Islet of Langerhans (tissue), 1 donor: ENCODE data around the gene IGFBP2.

ENCODE experiments used
- FAIRE-seq: peaks from one replicate; lab custom pipeline; 2011; peaks lifted over from hg19 to GRCh38; lab: Jason Lieb, UNC

The IGFBP2 gene

GRCh38 chr2:216687111-216687510, 53.9 kb downstream of the IGFBP2 start:
- no peak for FAIRE-seq

- no peak for FAIRE-seq
Observed at GRCh38 chr2:216687646-216688045, 54.4 kb downstream of the IGFBP2 start.

- no peak for FAIRE-seq
Observed at GRCh38 chr2:216688731-216689340, 55.6 kb downstream of the IGFBP2 start.

- no peak for FAIRE-seq
Observed at GRCh38 chr2:216689397-216689796, 56.2 kb downstream of the IGFBP2 start.

DNA sequence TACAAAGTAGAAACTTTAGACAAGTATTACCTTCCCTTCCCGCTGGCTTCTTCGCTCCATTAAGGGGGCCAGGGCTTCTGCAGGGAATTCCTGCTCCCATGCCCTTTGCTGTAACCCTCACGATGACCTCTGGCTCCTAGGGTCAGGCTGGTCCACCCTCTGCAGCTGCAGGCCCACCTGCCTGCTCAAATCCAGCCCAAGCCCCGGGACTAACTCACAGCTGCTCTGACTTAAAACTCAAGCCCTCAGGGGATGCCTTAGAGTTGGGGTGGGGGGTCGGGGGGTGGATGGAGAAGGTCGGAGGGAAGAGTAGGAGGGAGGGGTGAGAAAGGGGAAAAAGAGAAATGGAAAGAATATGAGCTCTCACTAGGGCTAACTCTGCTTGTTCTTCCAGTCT, 57.2 kb downstream of the IGFBP2 start:
- FAIRE-seq, result no peak

GRCh38 chr2:216690853-216691741, 57.9 kb downstream of the IGFBP2 start:
- FAIRE-seq, result peak; percentile 41

- FAIRE-seq, result no peak
Observed at GRCh38 chr2:216692636-216693413, 59.6 kb downstream of the IGFBP2 start.

- no peak for FAIRE-seq
Observed at GRCh38 chr2:216693414-216694080, 60.3 kb downstream of the IGFBP2 start.

DNA sequence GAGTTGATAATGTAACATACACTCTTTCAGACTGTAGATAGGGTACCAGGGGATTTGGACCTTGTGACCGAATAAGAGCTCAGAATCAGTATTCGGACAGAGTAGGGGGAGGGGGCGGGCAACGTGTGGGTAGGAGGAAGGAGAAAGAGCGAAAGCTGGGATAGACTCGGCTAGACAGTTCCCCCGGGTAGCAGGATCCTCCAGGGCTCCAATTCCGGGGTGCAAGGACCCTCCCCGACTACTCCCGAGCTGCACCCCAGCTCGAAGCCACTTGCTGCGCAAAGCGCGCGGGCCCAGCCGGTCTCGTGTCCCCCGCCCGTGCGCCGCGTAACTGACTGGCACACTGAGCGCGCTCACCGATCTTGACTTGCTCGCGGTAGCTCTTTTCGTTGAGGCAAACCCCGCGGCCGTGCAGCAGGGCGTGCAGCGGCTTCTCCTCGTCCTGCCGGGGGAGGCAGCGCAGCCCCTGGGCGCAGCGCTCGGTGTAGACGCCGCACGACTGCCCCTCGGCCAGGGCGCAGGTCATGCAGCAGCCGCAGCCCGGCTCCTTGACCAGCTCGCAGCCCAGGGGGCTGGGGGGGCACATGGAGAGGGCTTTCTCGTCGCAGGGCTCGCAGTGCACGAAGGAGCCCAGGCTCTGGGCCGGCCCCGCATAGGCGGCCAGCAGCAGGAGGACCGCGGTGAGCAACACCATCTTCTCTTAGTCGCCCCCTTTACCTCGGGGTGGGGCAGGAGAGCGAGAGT, 61.0 kb downstream of the IGFBP2 start:
- no peak for FAIRE-seq

DNA sequence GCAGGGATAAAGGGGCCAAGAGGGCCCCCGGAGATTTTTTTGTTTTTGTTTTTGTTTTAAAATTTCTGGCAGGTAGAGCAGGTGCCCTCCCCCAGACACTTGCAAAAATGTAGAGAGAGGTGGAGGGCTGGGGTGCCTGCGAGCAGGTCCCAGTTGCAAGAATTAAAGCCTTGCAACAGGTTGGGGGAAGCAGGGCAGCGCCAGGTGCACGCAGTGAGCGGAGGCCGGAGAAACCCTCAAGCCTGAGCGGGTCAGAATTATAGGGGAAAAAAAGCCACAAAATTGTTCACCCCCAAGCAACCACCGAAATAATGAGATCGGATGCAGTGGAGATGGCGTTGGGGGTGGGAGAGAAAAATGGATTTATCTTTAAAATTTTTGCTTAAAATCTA, 61.6 kb downstream of the IGFBP2 start:
- no peak for FAIRE-seq

- no peak for FAIRE-seq
Observed at GRCh38 chr2:216695401-216695821, 62.2 kb downstream of the IGFBP2 start, which contains the start of gene IGFBP5. Gene IGFBP5 (minus strand): TSS chr2:216695549. CDS start chr2:216694775, 774 bp downstream.

DNA sequence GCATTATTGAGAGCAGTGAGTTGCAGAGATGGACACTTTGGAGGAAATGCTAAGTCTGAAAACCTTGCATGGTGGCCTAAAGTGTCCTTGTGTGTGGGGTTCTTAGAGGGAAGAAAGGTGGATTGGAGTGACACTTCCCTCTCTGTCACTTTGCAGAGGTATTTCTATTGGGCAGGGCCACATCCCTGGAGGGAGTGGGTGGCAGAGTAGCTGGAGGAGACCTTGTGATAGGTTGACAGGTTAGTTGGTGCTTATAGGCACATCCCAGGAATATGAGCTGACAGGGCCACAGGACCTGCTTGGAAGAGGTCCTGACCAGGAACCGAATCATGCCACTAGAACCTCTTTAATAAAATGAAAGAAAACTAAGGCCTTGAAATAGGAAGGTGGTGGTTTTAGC, 63.1 kb downstream of the IGFBP2 start:
- no peak for FAIRE-seq

GRCh38 chr2:216696751-216697560, 63.7 kb downstream of the IGFBP2 start:
- FAIRE-seq, result no peak

- FAIRE-seq, result no peak
Observed at GRCh38 chr2:216698293-216698692, 65.1 kb downstream of the IGFBP2 start.

DNA sequence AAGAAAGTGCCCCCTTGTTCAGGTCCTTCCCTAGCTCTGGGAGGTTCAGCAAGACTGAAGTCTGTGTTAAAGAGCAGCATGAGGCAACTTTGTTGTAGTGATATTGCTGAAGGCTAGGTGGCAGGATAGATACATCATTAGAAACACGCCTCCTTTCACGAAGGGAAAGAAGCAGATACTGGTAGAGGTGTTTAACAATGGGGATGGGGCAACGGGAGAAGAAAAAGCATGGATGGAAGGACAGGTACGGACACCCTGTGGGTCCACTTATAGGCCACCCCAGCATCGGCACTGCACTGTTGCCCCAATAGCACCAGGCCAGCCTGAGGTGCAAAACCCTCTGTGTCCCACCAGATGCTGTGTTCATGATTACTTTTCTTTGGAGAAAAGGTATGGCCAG, 65.7 kb downstream of the IGFBP2 start:
- FAIRE-seq, result peak; percentile 100

DNA sequence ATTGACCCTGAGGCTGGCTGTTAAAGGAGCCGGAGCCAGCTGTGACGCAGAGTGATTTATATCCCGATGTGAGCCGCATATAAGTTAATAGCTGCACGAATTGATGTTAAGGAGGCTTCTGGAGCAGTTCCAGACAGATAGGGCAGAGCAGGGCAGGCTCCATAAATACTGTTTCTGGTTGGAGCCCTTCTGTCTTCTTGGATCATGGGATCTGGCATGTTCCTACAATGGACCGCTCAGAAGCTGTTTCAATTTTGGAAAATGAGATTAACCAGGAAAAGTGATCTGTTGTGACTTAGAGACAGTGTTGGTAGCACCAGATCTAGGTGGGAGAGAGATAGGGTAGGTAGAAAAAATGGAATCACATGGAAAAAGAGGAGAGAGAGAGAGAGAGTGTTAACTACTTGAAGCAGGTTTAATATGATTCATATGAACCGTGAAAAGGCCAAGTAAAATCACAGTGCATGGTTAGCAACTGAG, 66.9 kb downstream of the IGFBP2 start:
- FAIRE-seq, result no peak

- no peak for FAIRE-seq
Observed at GRCh38 chr2:216700781-216701180, 67.6 kb downstream of the IGFBP2 start.

DNA sequence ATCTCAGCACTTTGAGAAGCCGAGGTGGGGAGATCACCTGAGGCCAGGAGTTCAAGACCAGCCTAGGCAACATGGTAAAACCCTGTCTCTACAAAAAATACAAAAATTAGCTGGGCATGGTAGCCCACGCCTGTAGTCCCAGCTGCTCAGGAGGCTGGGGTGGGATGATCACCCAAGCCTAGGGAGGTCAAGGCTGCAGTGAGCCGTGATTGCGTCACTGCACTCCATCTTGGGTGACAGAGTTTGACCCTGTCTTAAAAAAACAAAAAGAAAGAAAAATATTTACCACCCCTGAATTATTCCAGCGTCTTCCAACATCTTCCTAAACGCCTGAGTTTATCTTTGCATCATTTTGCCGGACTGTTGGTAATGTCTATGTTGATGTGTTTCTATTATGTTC, 68.3 kb downstream of the IGFBP2 start:
- FAIRE-seq, result no peak

GRCh38 chr2:216702756-216703155, 69.5 kb downstream of the IGFBP2 start:
- FAIRE-seq, result no peak

GRCh38 chr2:216710551-216711301, 77.5 kb downstream of the IGFBP2 start:
- FAIRE-seq, result no peak
